ENCODE measurements around the gene ZNF133. TPM values are rescaled to one million over a fixed set of nuclear protein-coding genes. Genes with fewer than 3 reads are reported as not detected.

The ZNF133 gene
- polyA plus RNA-seq, 1 donor (not counting 4 experiments of a cell fraction or from before 2014, with no cell fraction given): 15.8 TPM

DNA sequence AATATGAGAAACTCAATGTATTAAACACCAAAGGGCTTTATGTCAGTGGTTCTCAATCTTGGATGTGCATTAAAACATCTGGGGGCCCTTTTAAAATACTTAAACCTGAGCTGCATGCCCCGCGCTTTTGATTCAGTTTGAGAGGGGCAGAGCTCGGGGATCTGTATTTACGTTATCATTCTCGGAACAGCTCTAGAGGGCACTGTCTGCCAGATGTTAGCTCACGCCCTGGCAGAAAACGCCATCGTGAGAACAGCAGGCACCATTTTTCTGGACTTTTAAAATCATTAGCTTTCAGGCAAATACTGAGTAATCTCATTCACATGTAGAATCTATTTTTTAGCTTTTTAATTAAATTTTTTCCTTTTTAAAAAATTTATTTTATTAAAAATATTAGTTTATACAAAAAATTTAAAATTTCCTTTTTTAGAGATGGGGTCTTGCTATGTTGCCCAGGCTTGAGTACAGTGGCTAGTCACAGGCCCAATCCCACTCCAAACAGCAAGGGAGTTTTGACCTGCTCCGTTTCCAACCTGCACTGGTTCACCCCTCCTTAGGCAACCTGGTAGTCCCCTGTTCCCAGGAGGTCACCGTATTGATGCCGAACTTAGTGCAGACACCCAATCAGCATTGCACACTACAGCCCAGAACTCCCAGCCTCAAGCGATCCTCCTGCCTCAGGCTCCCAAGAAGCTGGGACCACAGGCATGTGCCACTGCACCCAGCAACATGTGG lies 30.0 kb upstream of the ZNF133 start:
- Histone ChIP-seq H3K4me1 (ENCODE audit: control insufficient read depth, extremely low read depth, insufficient read depth, low read length) (peaks cover 7% of the 10 kb centered on the region), H3K9me3 (ENCODE audit: control insufficient read depth, low read depth, low read length) (no peaks in the 10 kb centered on the region), H3K9ac (ENCODE audit: control insufficient read depth, extremely low read depth, insufficient read depth, low read length) (no peak overlapping the region), H4K20me1 (ENCODE audit: control insufficient read depth, extremely low read depth, insufficient read depth, low read length) (no peaks in the 10 kb centered on the region), H3K27ac (ENCODE audit: control insufficient read depth, insufficient read depth, low read length) (no peak overlapping the region), H3K79me2 (ENCODE audit: control insufficient read depth, insufficient read depth, low read length) (no peaks in the 10 kb centered on the region), H3K36me3 (ENCODE audit: control insufficient read depth in 2 of 2, extremely low read depth in 1 of 2, insufficient read depth in 2 of 2, low read length in 2 of 2) (no peaks in the 10 kb centered on the region), H2AFZ (ENCODE audit: control insufficient read depth, low read length) (no peak overlapping the region), H3K4me3 (ENCODE audit: control insufficient read depth in 2 of 3, extremely low read depth in 1 of 3, insufficient read depth in 2 of 3, low read depth in 1 of 3, low read length in 3 of 3) (no peak overlapping the region), H3K27me3 (ENCODE audit: control insufficient read depth, extremely low read depth, insufficient read depth, low read length) (no peaks in the 10 kb centered on the region), H3K9me1 (ENCODE audit: control insufficient read depth, extremely low read depth, insufficient read depth, low read length) (no peaks in the 10 kb centered on the region), H3K4me2 (ENCODE audit: control insufficient read depth, extremely low read depth, insufficient read depth, low read depth, low read length) (no peak overlapping the region)
- FAIRE-seq (no peak), DNase-seq (ENCODE audit: low read depth, low spot score) (no peak)
- dilution Hi-C loops (cut with MboI; ENCODE audit: extremely low pct_ligation_motif_present, low sequenced_read_pairs): no loop called here
- TF ChIP-seq EZH2 (IDR thresholded peaks at IDR 0.05; ENCODE audit: low read length): no peak
- TF ChIP-seq, protein P1, sequence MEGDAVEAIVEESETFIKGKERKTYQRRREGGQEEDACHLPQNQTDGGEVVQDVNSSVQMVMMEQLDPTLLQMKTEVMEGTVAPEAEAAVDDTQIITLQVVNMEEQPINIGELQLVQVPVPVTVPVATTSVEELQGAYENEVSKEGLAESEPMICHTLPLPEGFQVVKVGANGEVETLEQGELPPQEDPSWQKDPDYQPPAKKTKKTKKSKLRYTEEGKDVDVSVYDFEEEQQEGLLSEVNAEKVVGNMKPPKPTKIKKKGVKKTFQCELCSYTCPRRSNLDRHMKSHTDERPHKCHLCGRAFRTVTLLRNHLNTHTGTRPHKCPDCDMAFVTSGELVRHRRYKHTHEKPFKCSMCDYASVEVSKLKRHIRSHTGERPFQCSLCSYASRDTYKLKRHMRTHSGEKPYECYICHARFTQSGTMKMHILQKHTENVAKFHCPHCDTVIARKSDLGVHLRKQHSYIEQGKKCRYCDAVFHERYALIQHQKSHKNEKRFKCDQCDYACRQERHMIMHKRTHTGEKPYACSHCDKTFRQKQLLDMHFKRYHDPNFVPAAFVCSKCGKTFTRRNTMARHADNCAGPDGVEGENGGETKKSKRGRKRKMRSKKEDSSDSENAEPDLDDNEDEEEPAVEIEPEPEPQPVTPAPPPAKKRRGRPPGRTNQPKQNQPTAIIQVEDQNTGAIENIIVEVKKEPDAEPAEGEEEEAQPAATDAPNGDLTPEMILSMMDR (optimal IDR thresholded peaks at IDR 0.05 in 1 of 3, IDR thresholded peaks at IDR 0.05 in 1 of 3, conservative IDR thresholded peaks at IDR 0.05 in 1 of 3; ENCODE audit: extremely low read depth in 1 of 3, insufficient read depth in 2 of 3, low read length in 3 of 3): peak in 1 of 3 experiments; percentile 3

DNA sequence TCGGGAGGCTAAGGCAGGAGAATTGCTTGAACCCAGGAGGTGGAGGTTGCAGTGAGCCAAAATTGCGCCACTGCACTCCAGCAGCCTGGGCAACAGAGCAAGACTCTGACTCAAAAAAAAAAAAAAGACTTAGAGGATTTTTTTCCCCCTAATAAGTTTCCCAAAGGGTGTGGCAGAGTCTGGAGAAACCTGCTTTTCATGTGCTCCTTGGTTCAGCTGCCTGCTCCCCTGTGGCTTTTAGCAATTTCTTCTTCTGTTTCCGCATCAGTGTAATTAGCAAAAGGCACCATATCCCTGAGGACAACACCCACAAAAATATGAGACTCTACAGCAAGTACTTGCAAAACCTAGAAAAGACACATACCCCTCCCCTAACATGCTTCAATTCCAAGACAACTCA lies 28.6 kb upstream of the ZNF133 start:
- no peaks in the 10 kb centered on the region for H3K27me3 ChIP-seq (ENCODE audit: control insufficient read depth, extremely low read depth, insufficient read depth, low read length)
- H3K4me1 ChIP-seq (ENCODE audit: control insufficient read depth, extremely low read depth, insufficient read depth, low read length): no peaks in the 10 kb centered on the region
- dilution Hi-C loops (cut with MboI; ENCODE audit: extremely low pct_ligation_motif_present, low sequenced_read_pairs): no loop called here
- no peak overlapping the region for H3K4me3 ChIP-seq (ENCODE audit: control insufficient read depth in 2 of 3, extremely low read depth in 1 of 3, insufficient read depth in 2 of 3, low read depth in 1 of 3, low read length in 3 of 3)
- no peaks in the 10 kb centered on the region for H3K79me2 ChIP-seq (ENCODE audit: control insufficient read depth, insufficient read depth, low read length)
- no peaks in the 10 kb centered on the region for H3K36me3 ChIP-seq (ENCODE audit: control insufficient read depth in 2 of 2, extremely low read depth in 1 of 2, insufficient read depth in 2 of 2, low read length in 2 of 2)
- no peak for FAIRE-seq
- H2AFZ ChIP-seq (ENCODE audit: control insufficient read depth, low read length): peak overlapping the region; percentile 44
- no peak overlapping the region for H3K9ac ChIP-seq (ENCODE audit: control insufficient read depth, extremely low read depth, insufficient read depth, low read length)
- DNase-seq (ENCODE audit: low read depth, low spot score): no peak
- H4K20me1 ChIP-seq (ENCODE audit: control insufficient read depth, extremely low read depth, insufficient read depth, low read length): no peaks in the 10 kb centered on the region
- H3K9me1 ChIP-seq (ENCODE audit: control insufficient read depth, extremely low read depth, insufficient read depth, low read length): no peaks in the 10 kb centered on the region
- no peak for TF ChIP-seq EZH2 (IDR thresholded peaks at IDR 0.05; ENCODE audit: low read length)
- H3K27ac ChIP-seq (ENCODE audit: control insufficient read depth, insufficient read depth, low read length): no peak overlapping the region
- no peaks in the 10 kb centered on the region for H3K9me3 ChIP-seq (ENCODE audit: control insufficient read depth, low read depth, low read length)
- H3K4me2 ChIP-seq (ENCODE audit: control insufficient read depth, extremely low read depth, insufficient read depth, low read depth, low read length): no peak overlapping the region

All from keratinocyte (primary cell).